SKM-1 (cell line): Measurements from ENCODE around the gene KLHL7.
A peak's percentile ranks its signal among the peaks of the same experiment; 100 is the strongest.
"Not testable (repeated sequence)": the region's sequence is repeated elsewhere in the genome, so short reads cannot be mapped to it uniquely, and the experiment has no call there.

Source experiments
- DNase-seq: peaks from one replicate; lab custom pipeline; 2025; ENCODE audit not compliant: unreplicated experiment; lab: John Stamatoyannopoulos, UW

The KLHL7 gene

GRCh38 chr7:23175938-23176337, 70.4 kb downstream of the KLHL7 start:
- no peak for DNase-seq

DNA sequence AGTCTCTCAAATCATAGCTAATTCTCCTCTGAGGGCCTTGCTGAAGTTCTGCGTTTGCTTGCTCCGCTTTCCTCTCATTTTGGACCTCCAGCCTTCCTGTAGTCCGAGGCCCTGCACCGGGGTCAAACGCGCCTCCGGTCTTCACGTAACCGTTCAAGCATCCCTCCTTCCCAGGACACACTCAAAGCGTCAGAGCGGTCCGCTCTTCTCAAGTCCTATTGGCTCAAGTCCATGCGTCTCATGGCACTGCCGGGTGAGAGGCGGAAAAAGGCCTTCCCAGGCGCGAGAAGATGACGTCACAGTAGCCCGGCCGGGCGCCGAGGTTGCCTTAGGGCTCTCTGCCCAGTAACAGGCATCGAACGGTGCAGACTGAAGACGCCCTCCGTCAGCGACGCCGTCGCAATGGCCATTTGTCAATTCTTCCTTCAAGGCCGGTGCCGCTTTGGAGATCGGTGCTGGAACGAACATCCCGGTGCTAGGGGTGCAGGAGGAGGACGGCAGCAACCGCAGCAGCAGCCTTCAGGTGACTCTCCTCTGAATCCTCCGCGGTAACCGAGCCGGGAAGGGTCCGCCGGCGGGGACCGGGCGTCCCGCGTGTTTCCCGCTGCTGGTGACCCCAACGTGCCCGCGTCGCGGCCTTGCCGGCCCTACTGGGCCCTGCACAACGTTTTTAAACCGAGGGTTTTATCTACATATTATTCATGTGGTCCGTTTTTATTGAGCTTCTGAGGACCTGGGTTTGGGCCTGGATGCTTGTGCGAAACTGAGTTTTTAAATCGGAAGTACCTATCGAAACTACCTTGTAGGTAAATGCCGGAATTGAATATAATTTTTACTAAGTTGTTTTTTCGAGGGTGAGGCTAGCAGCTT, 76.3 kb downstream of the KLHL7 start, which contains the start of gene NUP42:
TSS of gene NUP42 (plus strand) at position 365 of the 870 bp plus-strand sequence. CDS start at position 403, 38 bp downstream.
- DNase-seq, result peak; percentile 98

GRCh38 chr7:23183279-23184012, 77.9 kb downstream of the KLHL7 start:
- DNase-seq, result no peak

DNA sequence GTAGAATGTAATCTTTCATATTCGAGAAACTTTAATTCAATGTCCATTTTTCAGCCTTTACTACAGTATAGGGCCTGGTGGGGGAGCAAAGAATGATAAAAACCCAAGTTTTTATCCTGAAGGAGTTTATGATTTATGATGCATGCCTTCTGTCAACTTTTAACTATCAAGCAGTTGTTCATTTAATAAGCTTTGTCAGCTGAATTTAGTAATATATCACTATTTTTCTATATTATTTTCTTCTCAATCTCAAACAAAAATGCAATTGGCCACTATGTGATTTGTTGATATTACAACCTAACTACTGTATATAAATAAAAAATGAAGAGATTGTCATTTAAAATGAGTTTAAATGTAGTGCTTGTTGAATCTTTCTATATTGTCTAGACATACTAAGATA, 78.7 kb downstream of the KLHL7 start:
- DNase-seq, result no peak

DNA sequence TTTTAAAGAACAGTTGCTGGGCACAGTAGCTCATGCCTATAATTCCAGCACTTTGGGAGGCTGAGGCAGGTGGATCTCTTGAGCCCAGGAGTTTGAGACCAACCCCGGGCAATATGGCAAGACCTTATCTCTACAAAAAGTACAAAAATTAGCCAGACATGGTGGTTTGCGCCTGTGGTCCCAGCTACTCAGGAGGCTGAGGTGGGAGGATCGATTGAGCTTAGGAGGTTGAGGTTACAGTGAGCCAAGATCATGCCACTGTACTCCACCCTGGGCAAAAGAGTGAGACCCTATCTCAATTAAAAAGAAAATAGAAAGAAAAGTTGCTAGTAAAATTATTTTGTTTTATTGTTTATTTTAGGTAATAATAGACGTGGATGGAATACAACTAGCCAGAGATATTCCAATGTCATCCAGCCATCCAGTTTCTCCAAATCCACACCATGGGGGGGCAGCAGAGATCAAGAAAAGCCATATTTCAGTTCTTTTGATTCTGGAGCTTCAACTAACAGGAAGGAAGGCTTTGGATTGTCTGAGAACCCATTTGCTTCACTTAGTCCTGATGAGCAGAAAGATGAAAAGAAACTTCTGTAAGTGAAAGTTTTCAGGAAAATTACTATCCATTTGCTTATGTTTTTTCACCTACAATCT, 79.2 kb downstream of the KLHL7 start:
- DNase-seq, result peak; percentile 27

DNA sequence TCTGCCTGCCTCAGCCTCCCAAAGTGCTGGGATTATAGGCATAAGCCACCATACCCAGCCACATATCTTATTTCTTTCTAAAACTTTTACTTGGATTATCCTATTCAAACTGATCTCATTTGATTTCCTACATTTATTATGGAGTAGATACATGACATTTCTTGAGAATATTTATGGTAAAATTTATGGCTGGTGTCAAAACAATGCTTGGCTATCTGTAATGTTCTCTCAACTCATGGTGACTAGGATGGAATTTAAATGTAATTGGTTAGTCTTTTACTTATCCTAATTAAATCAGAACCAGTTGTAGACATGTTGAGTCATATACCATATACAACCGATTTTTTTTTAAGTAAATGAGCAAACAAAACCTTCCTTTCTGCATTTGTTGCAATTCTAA, 80.4 kb downstream of the KLHL7 start:
- no peak for DNase-seq

DNA sequence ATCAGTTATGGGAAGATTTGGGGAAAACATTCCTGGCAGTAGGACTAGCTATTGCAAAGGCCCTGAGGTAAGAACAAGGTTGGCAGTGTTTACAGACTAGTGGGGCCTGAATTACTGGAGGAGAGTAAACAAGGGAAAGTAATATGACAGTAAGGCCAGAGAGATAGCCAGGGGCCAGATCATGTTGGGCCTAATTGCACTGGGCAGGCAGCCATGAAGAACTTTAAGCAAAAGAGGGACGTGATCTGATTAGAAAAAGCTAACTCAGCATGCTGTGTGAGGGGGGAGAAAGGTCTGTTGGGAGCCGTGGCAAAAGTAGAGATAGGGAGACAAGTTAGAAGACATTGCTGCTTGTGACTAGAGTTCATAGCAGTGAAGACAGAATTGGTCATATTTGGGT, 85.4 kb downstream of the KLHL7 start:
- no peak for DNase-seq

DNA sequence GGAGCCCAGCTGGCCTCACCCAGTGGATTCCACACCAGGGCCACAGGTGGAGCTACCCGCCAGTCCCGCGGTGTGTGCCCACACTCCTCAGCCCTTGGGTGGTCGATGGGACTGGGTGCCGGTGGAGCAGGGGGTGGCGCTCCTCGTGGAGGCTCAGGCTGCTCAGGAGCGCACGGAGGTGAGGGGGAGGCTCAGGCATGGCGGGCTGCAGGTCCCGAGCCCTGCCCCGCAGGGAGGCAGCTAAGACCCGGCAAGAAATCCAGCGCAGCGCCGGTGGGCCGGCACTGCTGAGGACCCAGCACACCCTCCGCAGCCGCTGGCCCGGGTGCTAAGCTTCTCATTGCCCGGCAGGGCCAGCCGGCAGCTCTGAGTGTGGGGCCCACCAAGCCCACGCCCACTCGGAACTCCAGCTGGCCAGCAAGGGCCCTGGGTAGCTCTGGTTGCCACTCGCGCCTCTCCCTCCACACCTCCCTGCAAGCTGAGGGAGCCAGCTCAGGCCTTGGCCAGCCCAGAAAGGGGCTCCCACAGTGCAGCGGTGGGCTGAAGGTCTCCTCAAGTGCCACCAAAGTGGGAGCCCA, 88.2 kb downstream of the KLHL7 start:
- not testable (repeated sequence) for DNase-seq

- no peak for DNase-seq
Measured at GRCh38 chr7:23196306-23196705, 90.7 kb downstream of the KLHL7 start.

GRCh38 chr7:23197745-23198144, 92.2 kb downstream of the KLHL7 start:
- DNase-seq, result not testable (repeated sequence)

DNA sequence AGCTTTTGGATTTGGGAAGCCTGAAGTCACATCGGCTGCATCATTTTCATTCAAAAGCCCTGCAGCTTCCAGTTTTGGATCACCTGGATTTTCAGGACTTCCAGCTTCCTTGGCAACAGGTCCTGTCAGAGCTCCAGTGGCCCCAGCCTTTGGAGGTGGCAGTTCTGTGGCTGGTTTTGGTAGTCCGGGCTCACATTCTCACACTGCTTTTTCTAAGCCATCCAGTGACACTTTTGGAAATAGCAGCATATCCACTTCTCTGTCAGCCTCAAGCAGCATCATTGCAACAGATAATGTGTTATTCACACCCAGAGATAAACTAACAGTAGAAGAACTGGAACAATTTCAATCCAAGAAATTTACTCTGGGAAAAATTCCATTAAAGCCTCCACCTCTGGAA, 94.7 kb downstream of the KLHL7 start:
- DNase-seq, result no peak

- no peak for DNase-seq
Measured at GRCh38 chr7:23204241-23204640, 98.7 kb downstream of the KLHL7 start.

- no peak for DNase-seq
Measured at GRCh38 chr7:23205577-23205908, 100.0 kb downstream of the KLHL7 start.

GRCh38 chr7:23205909-23206767, 100.6 kb downstream of the KLHL7 start:
- DNase-seq, result no peak

GRCh38 chr7:23207021-23207420, 101.4 kb downstream of the KLHL7 start:
- no peak for DNase-seq

DNA sequence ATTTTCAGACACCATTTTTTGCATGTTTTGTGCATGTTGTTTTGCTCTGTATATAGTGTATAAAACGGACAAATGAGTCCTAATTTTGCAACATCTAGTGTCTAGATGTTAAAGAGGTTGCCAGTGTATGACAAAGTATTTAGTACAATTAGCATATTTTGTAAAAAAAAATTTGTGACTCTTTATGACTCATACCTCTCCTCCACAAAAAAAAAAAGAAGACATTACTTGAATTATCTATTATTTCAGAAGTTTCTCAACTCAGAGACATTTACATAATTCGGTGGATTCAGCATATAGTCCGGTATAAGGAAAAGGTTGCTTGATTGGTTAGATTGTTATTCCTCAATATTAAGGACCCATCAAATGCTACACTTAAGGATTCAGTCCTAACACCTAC, 102.3 kb downstream of the KLHL7 start:
- DNase-seq, result no peak

DNA sequence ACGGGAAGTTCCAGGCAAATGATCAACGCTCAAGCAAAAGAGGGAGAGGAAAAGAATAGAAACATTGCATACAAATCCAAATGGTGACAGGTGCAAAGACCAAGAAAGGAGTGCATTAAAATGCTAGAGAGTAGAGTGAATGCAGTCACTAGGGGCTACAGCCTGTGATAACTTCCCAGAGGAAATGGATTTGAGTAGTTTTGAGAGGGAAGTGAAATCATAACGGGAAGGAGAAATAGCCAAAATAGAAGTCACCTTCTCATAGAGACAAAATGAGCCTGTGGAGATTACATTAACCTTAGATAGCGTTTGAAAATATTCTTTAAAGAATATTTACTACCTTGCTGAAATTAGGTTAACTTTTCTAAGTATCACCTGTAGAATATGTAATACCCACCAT, 102.7 kb downstream of the KLHL7 start:
- DNase-seq, result no peak

DNA sequence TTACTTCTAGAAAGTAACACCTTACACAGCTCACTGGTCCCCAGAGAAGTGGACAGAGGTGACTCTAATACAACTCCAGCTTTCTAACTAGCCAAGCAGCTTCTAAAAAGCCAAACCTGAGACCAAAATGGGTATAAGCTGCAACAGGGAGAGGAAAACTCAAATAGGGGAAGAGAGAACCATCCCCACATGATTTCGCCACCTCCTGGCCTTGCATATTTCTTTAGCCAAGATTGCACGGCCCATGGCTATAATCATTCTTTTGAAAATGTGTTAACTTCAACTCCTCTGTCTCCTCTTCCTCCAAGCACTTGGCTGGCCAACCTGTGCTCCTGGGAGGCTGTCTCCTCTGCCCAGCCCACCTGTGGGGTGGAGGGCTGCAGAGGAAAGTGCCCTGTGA, 104.9 kb downstream of the KLHL7 start:
- DNase-seq, result peak; percentile 46

- DNase-seq, result no peak
Measured at GRCh38 chr7:23211589-23211988, 106.0 kb downstream of the KLHL7 start.

DNA sequence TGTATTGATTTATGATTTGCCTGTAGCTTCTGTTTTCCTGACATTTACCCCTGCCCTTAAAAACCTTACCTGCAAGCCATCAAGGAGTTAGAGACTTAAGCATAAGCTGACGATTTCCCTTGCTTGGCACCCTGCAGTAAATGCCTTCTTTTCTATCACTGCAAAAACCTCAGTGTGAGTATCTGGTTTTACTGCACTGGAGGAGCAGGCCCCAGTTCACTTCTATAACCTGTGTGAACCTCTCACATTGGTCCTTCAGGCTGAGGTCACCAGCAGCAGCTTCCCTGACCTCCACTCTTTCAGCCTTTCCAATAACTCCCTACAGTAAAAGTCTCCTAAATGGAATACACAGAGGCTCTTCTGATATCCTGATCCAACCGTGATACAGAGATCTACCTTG, 106.8 kb downstream of the KLHL7 start:
- DNase-seq, result no peak

GRCh38 chr7:23212841-23213240, 107.3 kb downstream of the KLHL7 start:
- DNase-seq, result no peak
